ENCODE results near the gene MSI2.

DNA sequence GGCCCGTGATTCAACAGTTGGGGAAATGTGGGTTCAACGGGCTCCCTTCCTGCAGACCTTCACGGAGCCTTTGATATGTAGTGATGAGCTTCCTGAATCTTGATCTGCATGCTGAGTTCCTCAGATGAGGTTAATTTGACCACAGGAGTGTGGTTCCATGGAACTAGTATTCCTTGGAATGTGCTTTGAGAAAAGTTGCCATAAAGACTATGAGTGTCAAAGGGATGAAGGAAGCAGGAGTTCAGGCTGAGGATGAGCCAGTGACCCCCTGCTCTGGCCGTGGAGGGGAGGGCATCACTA lies 229.2 kb downstream of the MSI2 start:
- TF ChIP-seq, protein P1, sequence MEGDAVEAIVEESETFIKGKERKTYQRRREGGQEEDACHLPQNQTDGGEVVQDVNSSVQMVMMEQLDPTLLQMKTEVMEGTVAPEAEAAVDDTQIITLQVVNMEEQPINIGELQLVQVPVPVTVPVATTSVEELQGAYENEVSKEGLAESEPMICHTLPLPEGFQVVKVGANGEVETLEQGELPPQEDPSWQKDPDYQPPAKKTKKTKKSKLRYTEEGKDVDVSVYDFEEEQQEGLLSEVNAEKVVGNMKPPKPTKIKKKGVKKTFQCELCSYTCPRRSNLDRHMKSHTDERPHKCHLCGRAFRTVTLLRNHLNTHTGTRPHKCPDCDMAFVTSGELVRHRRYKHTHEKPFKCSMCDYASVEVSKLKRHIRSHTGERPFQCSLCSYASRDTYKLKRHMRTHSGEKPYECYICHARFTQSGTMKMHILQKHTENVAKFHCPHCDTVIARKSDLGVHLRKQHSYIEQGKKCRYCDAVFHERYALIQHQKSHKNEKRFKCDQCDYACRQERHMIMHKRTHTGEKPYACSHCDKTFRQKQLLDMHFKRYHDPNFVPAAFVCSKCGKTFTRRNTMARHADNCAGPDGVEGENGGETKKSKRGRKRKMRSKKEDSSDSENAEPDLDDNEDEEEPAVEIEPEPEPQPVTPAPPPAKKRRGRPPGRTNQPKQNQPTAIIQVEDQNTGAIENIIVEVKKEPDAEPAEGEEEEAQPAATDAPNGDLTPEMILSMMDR (IDR thresholded peaks at IDR 0.05), result no peak
- TF ChIP-seq EZH2 (IDR thresholded peaks at IDR 0.05; ENCODE audit: borderline replicate concordance, insufficient read depth, low read depth, low read length, poor library complexity, severe bottlenecking), result no peak

Data from B cell (primary cell).